ENCODE results near the gene DGKI. TPM values are rescaled to one million over a fixed set of nuclear protein-coding genes. Genes with fewer than 3 reads are reported as not detected.

DGKI gene
- total RNA-seq, 1 experiment from 2014 or later = 0.55 TPM

GRCh38 chr7:137563981-137564380 lies 282.8 kb downstream of the DGKI start:
- no peak overlapping the region for H3K4me3 Mint-ChIP-seq
- no peak overlapping the region for H3T11ph ChIP-seq (ENCODE audit: low read length)
- H3K4me2 ChIP-seq (ENCODE audit: insufficient read depth, insufficient read length, low read length) = no peak overlapping the region
- H4K8ac ChIP-seq (replicated peaks; ENCODE audit: insufficient read length, low read depth, low read length) = no peak overlapping the region
- H3K36me3 Mint-ChIP-seq (ENCODE audit: insufficient read depth in 1 of 3, low read depth in 3 of 3) = 0 out of 7 replicates have a peak, but pooled peaks cover 0 to 4% (median 4%) of the 10 kb centered on the region in 3 experiments
- no peaks in the 10 kb centered on the region for H3K27me3 ChIP-seq (ENCODE audit: insufficient read depth, low read length)
- peaks cover 0 to 3% of the 10 kb centered on the region in 2 experiments; a peak in 1 of 4 replicates for H3K4me1 Mint-ChIP-seq
- no peak overlapping the region for H3K14ac ChIP-seq (ENCODE audit: insufficient read depth, low read length)
- H2BK15ac ChIP-seq (ENCODE audit: low read depth, low read length) = no peak overlapping the region
- no peak overlapping the region for H4K91ac ChIP-seq (ENCODE audit: insufficient read length, low read depth, low read length)
- no peaks in the 10 kb centered on the region for H4K20me1 ChIP-seq (ENCODE audit: control insufficient read depth, insufficient read depth, insufficient read length)
- peaks cover 0 to 3% of the 10 kb centered on the region in 2 experiments; a peak in 3 of 5 replicates for H3K9me3 Mint-ChIP-seq
- no peak for DNase-seq
- no peaks in the 10 kb centered on the region for H3K9me3 ChIP-seq (ENCODE audit: control insufficient read depth, low read depth, low read length)
- no peak overlapping the region for H4K5ac ChIP-seq (ENCODE audit: insufficient read length, low read depth, low read length)
- no peak for TF ChIP-seq CTCF (conservative IDR thresholded peaks at IDR 0.05)
- no peak overlapping the region for H2AFZ ChIP-seq (ENCODE audit: low read length)
- H2BK12ac ChIP-seq (ENCODE audit: insufficient read length, low read depth, low read length) = no peak overlapping the region
- H3K23ac ChIP-seq (ENCODE audit: insufficient read length, low read depth, low read length) = no peak overlapping the region
- no peak overlapping the region for H3K27ac Mint-ChIP-seq
- H3K56ac ChIP-seq (ENCODE audit: insufficient read length, low read depth, low read length) = no peak overlapping the region
- no peak overlapping the region for H3K9ac ChIP-seq (ENCODE audit: extremely low read depth, insufficient read length, low read length)
- no peak overlapping the region for H2AK5ac ChIP-seq (ENCODE audit: insufficient read length, low read length)
- no peak overlapping the region for H3K18ac ChIP-seq (ENCODE audit: insufficient read length, low read depth, low read length)
- H3K27me3 Mint-ChIP-seq (ENCODE audit: low read depth) = no peaks in the 10 kb centered on the region
- H2BK5ac ChIP-seq (ENCODE audit: insufficient read length, low read length) = no peak overlapping the region
- H2BK120ac ChIP-seq (ENCODE audit: low read depth, low read length, poor library complexity, severe bottlenecking) = no peak overlapping the region
- no peak overlapping the region for H2BK20ac ChIP-seq (ENCODE audit: low read depth, low read length, poor library complexity, severe bottlenecking)
- no peak overlapping the region for H3K27ac ChIP-seq (ENCODE audit: insufficient read length, low read depth, low read length)
- no peaks in the 10 kb centered on the region; the same call in 1 of the 2 replicates for H3K4me1 ChIP-seq (ENCODE audit: insufficient read depth, low read length)
- H3K79me2 ChIP-seq (ENCODE audit: insufficient read depth, low read length) = no peaks in the 10 kb centered on the region
- H3K4ac ChIP-seq (ENCODE audit: low read depth, low read length) = no peak overlapping the region
- no peaks in the 10 kb centered on the region for H3K79me1 ChIP-seq (ENCODE audit: insufficient read depth, low read depth, low read length, poor library complexity, severe bottlenecking)
- no peaks in the 10 kb centered on the region for H3K23me2 ChIP-seq (ENCODE audit: insufficient read length, low read depth, low read length, poor library complexity, severe bottlenecking)
